H7 (cell line): ENCODE data around the gene DCAF8L2. TPM values are rescaled to one million over a fixed set of nuclear protein-coding genes. Genes with fewer than 3 reads are reported as not detected.
"Not testable (repeated sequence)": the region's sequence is repeated elsewhere in the genome, so short reads cannot be mapped to it uniquely, and the experiment has no call there.

Experiments used
- DNase-seq: peaks from one replicate; pipeline ENCODE4 v3.0.0; 2012
- H3K27me3 ChIP-seq: 2 replicates; pipeline ENCODE4 v1.6.0; 2011; ENCODE audit warnings: mild to moderate bottlenecking, low read length; ENCODE audit not compliant: control insufficient read depth, insufficient read depth
- H3K36me3 ChIP-seq: replicated peaks from 2 replicates; pipeline ENCODE4 v1.5.1; 2011; ENCODE audit warnings: low read length; ENCODE audit not compliant: control insufficient read depth, insufficient read depth
- H3K4me3 ChIP-seq: 2 replicates; pipeline ENCODE4 v1.5.1; 2011; ENCODE audit warnings: low read depth, mild to moderate bottlenecking, control low read depth, low read length, moderate library complexity; ENCODE audit not compliant: insufficient read depth
- total RNA-seq: library from RNA; depleted of rRNA; stranded (reverse); fragments of >200 nt; shearing (Covaris generic); gene quantifications from 2 replicates; pipeline ENCODE4 v1.2.3, GENCODE V29; 2014; rRNA removed

The DCAF8L2 gene
- total RNA-seq, 1 experiment from 2014 or later: not detected

DNA sequence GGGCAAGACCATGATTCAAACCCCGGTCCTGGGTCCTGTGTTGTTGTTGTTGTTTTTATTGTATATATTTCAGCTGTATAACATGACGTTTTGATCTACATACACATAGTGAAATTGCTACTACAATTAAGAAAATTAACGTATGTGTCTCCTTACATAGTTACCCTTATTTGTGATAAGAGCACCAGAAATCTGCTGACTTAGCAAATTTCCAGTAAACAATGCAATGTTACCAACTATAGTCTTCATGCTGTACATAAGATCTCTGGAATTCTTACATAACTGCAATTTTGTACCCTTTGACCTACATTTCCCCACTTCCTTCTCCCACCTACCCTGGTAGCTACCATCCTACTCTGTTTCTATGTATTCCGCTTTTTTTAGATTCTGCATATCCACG lies 141.8 kb downstream of the DCAF8L2 start:
- Histone ChIP-seq H3K4me3 (no peak overlapping the region), H3K27me3 (no peaks in the 10 kb centered on the region), H3K36me3 (no peaks in the 10 kb centered on the region)
- DNase-seq: no peak

DNA sequence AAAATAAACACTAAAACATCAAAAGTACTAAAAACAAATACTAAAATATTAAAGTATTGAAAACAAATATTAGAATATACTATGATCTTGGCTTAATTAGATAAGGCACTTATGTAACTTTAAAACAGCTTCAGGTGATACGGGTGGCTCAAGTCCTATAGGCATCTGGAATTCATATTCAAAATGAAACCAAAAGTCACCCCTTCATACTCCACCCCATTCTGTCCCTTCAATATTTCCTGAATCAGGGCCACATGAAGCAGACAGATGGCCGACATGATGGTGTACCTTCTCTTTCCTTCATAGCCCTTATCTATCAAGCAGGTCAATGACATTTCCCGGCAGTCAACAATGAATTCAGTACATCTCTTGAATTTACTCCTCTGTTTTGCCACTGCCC lies 145.8 kb downstream of the DCAF8L2 start:
- H3K4me3 ChIP-seq: no peak overlapping the region
- no peak for DNase-seq
- H3K27me3 ChIP-seq: no peaks in the 10 kb centered on the region
- no peaks in the 10 kb centered on the region for H3K36me3 ChIP-seq

DNA sequence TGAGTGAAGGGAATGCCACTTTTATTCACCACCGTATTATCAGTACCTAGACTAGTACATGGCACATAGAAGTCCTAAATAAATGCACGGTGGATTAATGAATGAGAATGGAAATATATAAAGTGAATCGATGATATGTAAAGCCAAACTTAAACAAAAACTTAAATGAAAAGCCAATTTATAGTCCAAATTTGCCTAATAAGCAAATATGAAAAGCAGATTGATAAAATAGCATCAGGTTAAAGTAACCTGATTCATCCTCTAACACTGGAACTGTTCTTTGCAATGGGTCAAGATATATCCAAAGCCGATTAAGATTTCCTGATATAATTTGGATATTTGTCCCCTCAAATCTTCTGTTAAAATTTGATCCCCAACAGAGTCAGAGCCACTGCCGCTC lies 150.8 kb downstream of the DCAF8L2 start:
- no peak for DNase-seq
- H3K36me3 ChIP-seq: no peaks in the 10 kb centered on the region
- H3K4me3 ChIP-seq: no peak overlapping the region
- H3K27me3 ChIP-seq: no peaks in the 10 kb centered on the region

DNA sequence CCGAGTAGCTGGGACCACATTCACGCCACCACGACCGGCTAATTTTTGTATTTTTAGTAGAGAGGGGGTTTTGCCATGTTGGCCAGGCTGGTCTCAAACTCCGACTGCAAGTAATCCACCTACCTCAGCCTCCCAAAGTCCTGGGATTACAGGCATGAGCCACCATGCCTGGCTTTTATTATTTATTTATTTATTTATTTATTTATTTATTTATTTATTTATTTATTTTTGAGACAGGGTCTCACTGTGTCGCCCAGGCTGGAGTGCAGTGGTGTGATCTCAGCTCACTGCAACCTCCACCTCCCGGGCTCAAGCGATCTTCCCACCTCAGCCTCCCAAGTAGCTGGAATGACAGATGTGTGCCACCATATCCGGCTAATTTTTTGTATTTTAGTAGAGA lies 153.4 kb downstream of the DCAF8L2 start:
- not testable (repeated sequence) for H3K4me3 ChIP-seq, H3K36me3 ChIP-seq, DNase-seq

DNA sequence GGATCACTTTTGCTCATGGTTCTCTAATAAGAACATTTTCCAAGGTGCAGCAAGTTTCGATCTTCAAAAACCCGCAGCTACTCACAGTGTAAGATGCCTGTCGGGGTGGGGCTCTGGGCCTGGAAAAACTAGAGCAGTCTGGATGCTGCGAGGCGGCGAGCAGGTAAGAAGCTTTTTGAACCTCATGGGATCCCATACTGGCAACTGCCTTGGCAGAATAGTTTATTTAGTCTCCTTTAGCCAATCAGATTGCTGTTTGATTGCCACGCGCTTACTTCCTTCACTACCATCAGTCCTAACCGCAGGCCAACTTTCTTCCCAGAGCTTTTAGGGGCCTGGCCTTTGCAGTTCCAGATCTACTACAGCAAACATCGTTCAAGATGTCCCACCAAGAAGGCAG lies 156.4 kb downstream of the DCAF8L2 start:
- H3K27me3 ChIP-seq: no peaks in the 10 kb centered on the region
- no peak overlapping the region for H3K4me3 ChIP-seq
- no peaks in the 10 kb centered on the region for H3K36me3 ChIP-seq
- no peak for DNase-seq

More for the DNA sequence above, 153.4 kb downstream of the DCAF8L2 start:
- not testable (repeated sequence) for H3K27me3 ChIP-seq

DNA sequence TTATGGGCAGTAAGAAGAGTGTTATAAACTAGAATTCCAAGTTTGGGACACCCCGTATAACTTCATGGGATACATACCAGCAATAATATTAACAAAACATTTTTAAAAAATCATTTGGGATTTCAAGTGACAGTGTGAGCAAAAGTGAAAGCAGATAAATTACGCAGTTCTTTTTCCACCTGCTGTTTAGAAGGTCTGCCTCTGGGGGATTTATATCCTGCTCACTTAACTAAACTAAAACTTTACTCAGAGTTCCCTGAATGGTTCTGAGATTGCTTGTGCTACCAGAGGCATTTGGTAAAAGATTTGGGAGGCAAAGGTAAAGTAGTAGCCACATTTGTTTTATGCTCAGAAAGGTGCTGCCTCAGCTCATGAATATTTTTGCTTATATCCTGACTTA lies 160.2 kb downstream of the DCAF8L2 start:
- H3K36me3 ChIP-seq, DNase-seq, H3K27me3 ChIP-seq, H3K4me3 ChIP-seq: not testable (repeated sequence)

DNA sequence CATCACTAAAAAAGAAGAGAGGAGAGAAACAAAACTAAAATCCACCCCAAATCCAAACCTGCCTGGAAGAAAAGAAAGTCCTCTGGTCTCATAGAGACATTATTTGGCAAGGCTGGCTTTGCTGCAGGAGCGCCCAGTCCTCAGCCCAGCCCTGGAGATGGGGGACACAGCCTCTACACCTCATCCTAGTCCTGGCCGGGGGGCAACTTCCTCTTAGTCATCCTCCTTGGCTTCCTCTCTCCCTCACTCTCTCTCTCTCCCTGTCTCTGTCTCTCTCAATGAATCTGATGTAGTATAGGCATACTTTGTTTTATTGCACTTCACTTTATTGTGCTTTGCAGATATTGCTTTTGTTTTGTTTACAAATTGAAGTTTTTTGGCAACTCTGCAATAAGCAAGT lies 161.8 kb downstream of the DCAF8L2 start:
- H3K4me3 ChIP-seq: no peak overlapping the region
- DNase-seq: no peak
- H3K27me3 ChIP-seq: no peaks in the 10 kb centered on the region
- H3K36me3 ChIP-seq: no peaks in the 10 kb centered on the region

DNA sequence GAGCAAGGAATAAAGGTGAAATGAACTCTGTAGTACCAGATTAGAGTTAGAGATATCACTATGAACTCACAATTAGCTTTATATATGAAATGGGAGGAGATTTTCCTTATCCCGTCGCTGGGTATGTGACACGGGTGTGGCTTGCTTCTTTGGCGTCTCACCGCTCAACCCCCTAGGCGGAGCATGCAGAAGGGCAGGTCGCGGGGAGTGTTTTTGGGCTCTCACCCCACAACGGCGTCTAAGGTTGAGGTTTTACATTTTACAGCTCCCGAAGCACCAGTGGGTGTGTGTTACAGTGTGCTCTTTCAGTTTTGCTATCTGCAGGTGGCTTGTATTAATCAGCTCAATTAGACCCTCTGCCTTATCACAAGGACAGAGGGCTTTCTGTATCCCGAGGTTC lies 175.6 kb downstream of the DCAF8L2 start:
- H3K36me3 ChIP-seq: no peaks in the 10 kb centered on the region
- DNase-seq: no peak
- H3K4me3 ChIP-seq: no peak overlapping the region
- H3K27me3 ChIP-seq: no peaks in the 10 kb centered on the region

DNA sequence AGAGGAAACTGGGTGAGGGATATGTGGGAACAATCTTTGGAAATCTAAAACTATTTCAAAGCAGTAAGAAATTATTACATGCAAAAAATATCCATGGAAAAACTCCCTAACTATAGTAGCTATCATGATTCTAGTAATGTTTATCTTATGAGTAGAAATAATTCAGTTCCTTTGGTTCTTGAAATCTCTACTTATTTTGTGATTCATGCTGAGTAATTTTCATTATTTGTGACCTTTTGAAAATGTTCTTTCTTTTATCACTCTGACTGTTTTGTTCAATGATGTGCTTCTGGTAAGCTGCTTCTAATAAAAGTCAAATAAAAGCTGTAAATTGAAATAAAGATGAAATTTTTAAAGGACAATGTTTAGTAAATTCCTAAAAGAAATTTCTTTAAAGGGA lies 177.2 kb downstream of the DCAF8L2 start:
- Histone ChIP-seq H3K36me3 (no peaks in the 10 kb centered on the region), H3K4me3 (no peak overlapping the region), H3K27me3 (no peaks in the 10 kb centered on the region)
- no peak for DNase-seq

DNA sequence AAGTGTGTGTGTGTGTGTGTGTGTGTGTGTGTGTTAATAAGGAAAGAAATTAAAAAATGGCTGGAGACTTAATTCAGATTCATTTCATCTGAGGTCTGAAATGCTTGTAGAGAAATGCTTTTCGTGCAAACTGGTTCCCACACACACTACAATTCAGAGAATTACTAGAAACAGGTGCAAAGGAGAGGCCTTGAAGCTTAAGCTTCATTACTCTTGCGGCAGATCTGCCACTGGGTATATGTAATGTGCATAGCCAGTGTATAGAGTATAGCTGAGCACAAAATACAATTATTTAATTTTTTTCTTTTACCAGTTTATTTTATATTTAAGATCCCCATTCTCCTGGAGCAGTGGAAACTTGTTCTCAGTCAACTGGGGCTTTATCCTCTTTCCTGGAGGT lies 185.8 kb downstream of the DCAF8L2 start:
- no peak for DNase-seq
- H3K36me3 ChIP-seq: no peaks in the 10 kb centered on the region
- H3K27me3 ChIP-seq: no peaks in the 10 kb centered on the region
- H3K4me3 ChIP-seq: no peak overlapping the region

DNA sequence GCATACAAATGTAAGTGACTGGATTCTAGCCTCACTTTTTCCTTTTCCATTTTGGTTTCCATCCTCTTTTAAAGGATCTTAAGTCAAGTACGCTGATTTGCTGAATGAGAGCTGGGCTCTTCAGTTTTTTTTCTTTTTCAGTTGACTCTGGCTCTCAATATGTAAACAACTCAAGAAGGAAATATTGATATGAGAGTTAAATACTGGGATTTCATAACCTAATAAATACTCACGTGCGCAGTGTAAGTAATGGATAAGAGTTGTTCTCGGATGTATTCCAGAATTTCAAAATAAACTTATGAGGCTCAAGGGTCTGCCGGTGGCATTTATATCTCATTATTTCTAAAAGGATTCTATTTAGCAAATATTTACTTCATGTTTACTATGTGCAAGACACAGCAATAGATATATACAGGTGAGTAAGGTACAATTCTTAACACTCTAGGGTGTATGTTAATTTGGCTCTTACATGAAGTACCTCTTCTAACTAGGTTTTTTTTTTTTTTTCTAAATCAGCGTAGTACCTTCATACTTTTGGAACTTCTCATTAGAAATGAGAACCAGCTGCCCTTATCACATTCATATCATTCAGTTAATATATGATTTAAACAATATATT lies 206.6 kb downstream of the DCAF8L2 start:
- no peak for DNase-seq
- no peaks in the 10 kb centered on the region for H3K27me3 ChIP-seq
- H3K4me3 ChIP-seq: no peak overlapping the region
- H3K36me3 ChIP-seq: no peaks in the 10 kb centered on the region

DNA sequence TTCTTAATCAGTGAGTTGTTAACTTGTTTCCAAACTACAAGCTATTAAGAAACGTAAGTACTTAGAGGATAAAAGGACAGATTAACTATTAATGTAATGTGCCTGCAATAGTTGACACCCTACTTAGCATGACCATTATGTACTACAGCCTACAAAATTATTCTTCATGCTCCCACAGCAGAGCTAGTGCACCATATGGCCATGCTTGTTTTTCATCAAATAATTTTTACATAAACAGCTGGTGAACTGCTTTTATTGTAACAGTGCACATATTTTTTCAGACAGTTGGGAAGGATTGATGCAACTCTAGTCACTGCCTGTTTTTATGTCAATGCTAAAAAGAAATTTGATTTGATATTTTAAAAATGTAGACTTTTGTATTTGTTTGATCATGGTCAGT lies 207.4 kb downstream of the DCAF8L2 start:
- no peaks in the 10 kb centered on the region for H3K27me3 ChIP-seq
- no peaks in the 10 kb centered on the region for H3K36me3 ChIP-seq
- no peak for DNase-seq
- H3K4me3 ChIP-seq: no peak overlapping the region

Other genes starting within 250 kb of the DCAF8L2 start
- not detected in 2 replicates for gene PPP4R3C, start 127.0 kb upstream of the DCAF8L2 start, total RNA-seq
- not detected in 2 replicates for gene MAGEB10, start 217.6 kb downstream of the DCAF8L2 start, total RNA-seq